Measurements from ENCODE around the gene MRPL14. TPM values are rescaled to one million over a fixed set of nuclear protein-coding genes. Genes with fewer than 3 reads are reported as not detected.

MRPL14 gene
- total RNA-seq, 1 donor from 2014 or later, result 40.4 TPM

- peaks cover 53% of the 10 kb centered on the region for H3K4me1 ChIP-seq
- no peak for DNase-seq (ENCODE audit: low spot score)
- TF ChIP-seq EZH2phosphoT487 (IDR thresholded peaks at IDR 0.05), result no peak
- TF ChIP-seq EZH2 (IDR thresholded peaks at IDR 0.05), result no peak
- no peak for TF ChIP-seq CTCF (IDR thresholded peaks at IDR 0.05)
- H3K27ac Mint-ChIP-seq, result peak overlapping the region; percentile 97
- H3K27ac ChIP-seq, result no peak overlapping the region
- peak overlapping the region; percentile 72 for H3K4me2 ChIP-seq
- peaks cover 50% of the 10 kb centered on the region for H3F3A ChIP-seq (ENCODE audit: low read depth)
- no peaks in the 10 kb centered on the region for H3K36me3 ChIP-seq
- no peak overlapping the region for H3K9ac ChIP-seq
- H3K79me2 ChIP-seq (ENCODE audit: low read depth), result no peaks in the 10 kb centered on the region
- H3K4me3 ChIP-seq, result peak overlapping the region; percentile 31
- peaks cover 16% of the 10 kb centered on the region for H3K27me3 ChIP-seq
- no peaks in the 10 kb centered on the region for H3K36me3 Mint-ChIP-seq
- no peaks in the 10 kb centered on the region for H3K9me3 ChIP-seq (ENCODE audit: low read depth)
- H3K4me3 Mint-ChIP-seq, result peak overlapping the region; percentile 80
- H2AFZ ChIP-seq (replicated peaks), result no peak overlapping the region
- H4K20me1 ChIP-seq (ENCODE audit: low read depth), result no peaks in the 10 kb centered on the region
- H3K27me3 Mint-ChIP-seq (ENCODE audit: insufficient read depth, low read depth), result no peaks in the 10 kb centered on the region
- H3K4me1 Mint-ChIP-seq, result peaks cover 54% of the 10 kb centered on the region
- H3K9me3 Mint-ChIP-seq, result no peaks in the 10 kb centered on the region
Measured at GRCh38 chr6:44072452-44072958, 54.7 kb downstream of the MRPL14 start.

DNA sequence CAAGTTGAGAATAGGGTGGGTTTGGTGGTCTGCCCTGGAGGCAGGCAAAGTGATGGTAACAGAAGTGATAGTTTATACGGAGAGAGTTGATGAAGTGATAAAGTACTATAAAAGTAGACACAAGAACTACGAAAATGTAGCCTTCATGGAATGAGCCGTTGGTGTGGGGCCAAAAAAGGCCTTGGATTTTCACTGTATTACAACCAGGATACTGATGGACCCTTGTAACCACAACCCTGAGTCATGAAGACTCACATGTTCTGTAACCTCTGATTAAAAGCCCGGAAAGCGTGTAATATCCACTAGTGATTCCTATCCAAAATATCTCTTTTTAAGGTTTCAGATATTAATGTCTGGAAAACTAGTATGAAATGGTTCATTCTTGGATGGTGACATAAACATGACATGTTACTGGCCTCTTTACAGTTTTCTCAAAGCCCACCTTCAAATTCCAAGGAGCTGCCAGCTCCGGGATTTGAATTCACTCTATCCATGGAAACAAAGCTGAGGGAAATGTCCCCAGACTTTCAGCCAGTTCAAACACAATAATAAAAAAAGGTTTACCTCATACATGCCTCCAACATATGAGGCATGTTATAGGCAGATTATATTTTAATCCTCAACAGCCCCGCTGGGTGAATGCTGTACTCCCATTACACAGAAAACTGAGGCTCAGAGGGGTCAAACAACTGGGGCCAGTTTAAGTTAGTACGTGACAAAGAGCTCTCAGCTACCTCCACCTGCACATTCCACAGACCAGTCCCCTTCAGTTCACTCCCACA lies 55.4 kb downstream of the MRPL14 start:
- Mint-ChIP-seq H3K4me1 (peaks cover 52% of the 10 kb centered on the region), H3K4me3 (peak overlapping the region; percentile 67), H3K27me3 (ENCODE audit: insufficient read depth, low read depth) (no peaks in the 10 kb centered on the region), H3K27ac (peak overlapping the region; percentile 81), H3K9me3 (no peaks in the 10 kb centered on the region), H3K36me3 (no peaks in the 10 kb centered on the region)
- H3F3A ChIP-seq (ENCODE audit: low read depth), result peaks cover 50% of the 10 kb centered on the region
- peaks cover 52% of the 10 kb centered on the region for H3K4me1 ChIP-seq
- no peaks in the 10 kb centered on the region for H4K20me1 ChIP-seq (ENCODE audit: low read depth)
- TF ChIP-seq EZH2phosphoT487 (IDR thresholded peaks at IDR 0.05), result no peak
- TF ChIP-seq CTCF (IDR thresholded peaks at IDR 0.05), result no peak
- TF ChIP-seq EZH2 (IDR thresholded peaks at IDR 0.05), result no peak
- H3K79me2 ChIP-seq (ENCODE audit: low read depth), result no peaks in the 10 kb centered on the region
- no peak for DNase-seq (ENCODE audit: low spot score)
- H3K27me3 ChIP-seq, result peaks cover 9% of the 10 kb centered on the region
- no peak overlapping the region for H3K27ac ChIP-seq
- no peaks in the 10 kb centered on the region for H3K9me3 ChIP-seq (ENCODE audit: low read depth)
- H3K4me3 ChIP-seq, result no peak overlapping the region
- H2AFZ ChIP-seq (replicated peaks), result no peak overlapping the region
- no peaks in the 10 kb centered on the region for H3K36me3 ChIP-seq
- no peak overlapping the region for H3K4me2 ChIP-seq
- H3K9ac ChIP-seq, result no peak overlapping the region

DNA sequence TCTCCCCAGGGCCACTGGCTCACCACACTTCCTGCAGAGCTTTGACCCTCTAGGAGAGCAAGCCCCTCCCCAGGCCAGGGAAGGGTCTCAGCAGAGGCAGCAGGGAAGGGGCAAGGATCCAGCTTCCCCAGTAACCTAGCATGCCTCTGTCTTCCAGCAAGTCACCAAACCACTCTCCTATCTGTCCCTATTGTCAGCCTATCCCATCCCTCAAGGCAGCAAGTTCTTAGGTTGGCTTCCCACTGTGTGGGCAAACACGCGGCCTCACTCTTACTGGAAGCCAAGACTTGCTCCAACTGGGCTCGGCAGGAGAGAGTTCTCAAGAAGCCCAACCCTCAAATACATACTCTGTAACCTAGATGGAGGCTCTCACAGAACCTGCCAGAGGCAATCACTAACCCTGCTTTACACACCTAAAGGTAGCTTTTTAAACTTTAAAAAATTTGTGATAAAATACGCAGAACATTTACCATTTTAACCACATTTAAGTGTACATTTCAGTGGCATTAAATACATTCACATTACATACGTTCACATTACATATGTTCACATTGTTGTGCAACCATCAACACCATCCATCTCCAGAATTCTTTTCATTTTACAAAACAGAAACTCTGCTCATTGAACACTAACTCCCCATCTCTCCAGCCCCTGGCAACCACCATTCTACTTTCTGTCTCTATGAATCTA lies 58.5 kb downstream of the MRPL14 start:
- TF ChIP-seq CTCF (IDR thresholded peaks at IDR 0.05), result no peak
- no peak for TF ChIP-seq EZH2phosphoT487 (IDR thresholded peaks at IDR 0.05)
- TF ChIP-seq EZH2 (IDR thresholded peaks at IDR 0.05), result no peak
- Histone ChIP-seq H4K20me1 (ENCODE audit: low read depth) (no peaks in the 10 kb centered on the region), H3K27me3 (no peaks in the 10 kb centered on the region), H2AFZ (replicated peaks) (no peak overlapping the region), H3K4me3 (no peak overlapping the region), H3K4me1 (peaks cover 31% of the 10 kb centered on the region), H3K27ac (no peak overlapping the region), H3K9ac (no peak overlapping the region), H3K79me2 (ENCODE audit: low read depth) (no peaks in the 10 kb centered on the region), H3K4me2 (peak overlapping the region; percentile 10), H3K36me3 (no peaks in the 10 kb centered on the region), H3K9me3 (ENCODE audit: low read depth) (no peaks in the 10 kb centered on the region), H3F3A (ENCODE audit: low read depth) (peaks cover 24% of the 10 kb centered on the region)
- Mint-ChIP-seq H3K4me1 (peaks cover 41% of the 10 kb centered on the region), H3K4me3 (no peak overlapping the region), H3K27ac (peak overlapping the region; percentile 46), H3K27me3 (ENCODE audit: insufficient read depth, low read depth) (no peaks in the 10 kb centered on the region), H3K36me3 (no peaks in the 10 kb centered on the region), H3K9me3 (no peaks in the 10 kb centered on the region)
- DNase-seq (ENCODE audit: low spot score), result peak; percentile 41

Measured in neural progenitor cell (in vitro differentiated cells).